ENCODE results near the gene EEF1A2.

The EEF1A2 gene

DNA sequence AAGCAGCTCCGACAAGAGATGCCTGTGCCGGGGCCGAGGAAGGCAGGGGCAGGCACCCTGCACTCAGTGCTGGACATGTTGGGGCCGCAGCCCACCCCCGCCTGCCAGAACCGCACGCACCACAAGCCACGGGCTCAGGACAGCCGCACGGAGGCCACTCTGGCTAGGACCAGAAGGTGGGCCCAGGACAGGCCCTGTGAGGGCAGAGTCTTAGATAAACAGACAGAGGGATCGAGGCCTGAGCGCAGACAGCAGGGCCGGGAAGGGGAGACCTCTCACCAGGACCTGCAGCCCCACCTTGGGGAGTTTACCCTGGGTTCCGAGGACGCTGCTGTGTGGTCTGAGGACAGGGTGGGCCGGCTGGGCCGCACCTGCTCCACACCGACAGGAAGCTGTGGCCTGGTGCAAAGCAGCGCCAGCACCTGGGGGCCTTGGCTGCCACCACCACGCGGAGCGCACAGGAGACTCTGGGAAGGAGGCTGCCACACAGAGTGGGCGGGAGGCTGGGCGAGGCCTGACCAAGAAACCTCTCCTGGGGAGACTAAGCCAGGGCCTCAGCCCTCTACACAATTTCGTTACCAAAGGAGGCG, 58.4 kb downstream of the EEF1A2 start:
- Histone ChIP-seq H3K79me2 (ENCODE audit: low read length) (no peaks in the 10 kb centered on the region), H3K4me2 (ENCODE audit: low read depth, low read length) (no peak overlapping the region), H3K36me3 (replicated peaks; ENCODE audit: insufficient read depth, low read length) (no peaks in the 10 kb centered on the region), H3K4me3 (ENCODE audit: low read length) (no peak overlapping the region), H3F3A (ENCODE audit: insufficient read depth, low read length) (no peaks in the 10 kb centered on the region), H3K27me3 (replicated peaks; ENCODE audit: insufficient read depth, low read length) (peaks cover 81% of the 10 kb centered on the region), H3K9me2 (replicated peaks; ENCODE audit: insufficient read depth, low read length) (no peaks in the 10 kb centered on the region), H3K4me1 (ENCODE audit: low read length) (no peaks in the 10 kb centered on the region), H3K9ac (ENCODE audit: low read length) (no peak overlapping the region), H2AFZ (ENCODE audit: low read length) (no peak overlapping the region), H4K20me1 (ENCODE audit: insufficient read depth, low read length) (no peaks in the 10 kb centered on the region), H3K27ac (ENCODE audit: low read length) (no peak overlapping the region), H3K9me3 (replicated peaks; ENCODE audit: insufficient read depth, low read length) (no peaks in the 10 kb centered on the region)
- DNase-seq, result no peak
- TF ChIP-seq, protein P1, sequence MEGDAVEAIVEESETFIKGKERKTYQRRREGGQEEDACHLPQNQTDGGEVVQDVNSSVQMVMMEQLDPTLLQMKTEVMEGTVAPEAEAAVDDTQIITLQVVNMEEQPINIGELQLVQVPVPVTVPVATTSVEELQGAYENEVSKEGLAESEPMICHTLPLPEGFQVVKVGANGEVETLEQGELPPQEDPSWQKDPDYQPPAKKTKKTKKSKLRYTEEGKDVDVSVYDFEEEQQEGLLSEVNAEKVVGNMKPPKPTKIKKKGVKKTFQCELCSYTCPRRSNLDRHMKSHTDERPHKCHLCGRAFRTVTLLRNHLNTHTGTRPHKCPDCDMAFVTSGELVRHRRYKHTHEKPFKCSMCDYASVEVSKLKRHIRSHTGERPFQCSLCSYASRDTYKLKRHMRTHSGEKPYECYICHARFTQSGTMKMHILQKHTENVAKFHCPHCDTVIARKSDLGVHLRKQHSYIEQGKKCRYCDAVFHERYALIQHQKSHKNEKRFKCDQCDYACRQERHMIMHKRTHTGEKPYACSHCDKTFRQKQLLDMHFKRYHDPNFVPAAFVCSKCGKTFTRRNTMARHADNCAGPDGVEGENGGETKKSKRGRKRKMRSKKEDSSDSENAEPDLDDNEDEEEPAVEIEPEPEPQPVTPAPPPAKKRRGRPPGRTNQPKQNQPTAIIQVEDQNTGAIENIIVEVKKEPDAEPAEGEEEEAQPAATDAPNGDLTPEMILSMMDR (IDR thresholded peaks at IDR 0.05; ENCODE audit: low read length), result no peak
- TF ChIP-seq EZH2 (optimal IDR thresholded peaks at IDR 0.05; ENCODE audit: low read depth, low read length) (no peak), EZH2phosphoT487 (IDR thresholded peaks at IDR 0.05; ENCODE audit: low read length) (no peak)

DNA sequence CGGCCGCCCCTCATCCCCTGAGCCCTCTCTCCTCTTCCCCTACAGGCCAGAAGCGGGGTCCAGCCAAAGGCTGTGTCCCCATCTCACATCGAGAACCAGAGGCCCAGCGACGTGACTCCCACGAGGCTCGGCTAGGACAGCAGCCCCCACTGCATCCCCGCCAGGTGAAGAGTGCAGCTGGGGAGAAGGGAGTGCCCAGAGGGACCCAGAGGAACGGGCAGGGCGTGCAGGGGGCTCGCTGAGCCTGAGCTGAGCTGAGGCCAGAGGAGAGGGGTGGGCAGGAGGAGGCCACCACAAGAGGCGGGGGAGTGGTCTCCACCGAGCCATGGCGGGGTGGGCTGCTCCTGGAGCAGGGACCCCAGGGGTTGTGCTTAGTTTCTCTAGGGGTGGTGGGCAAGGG, 59.0 kb downstream of the EEF1A2 start:
- no peaks in the 10 kb centered on the region for H3K9me3 ChIP-seq (replicated peaks; ENCODE audit: insufficient read depth, low read length)
- H3K4me1 ChIP-seq (ENCODE audit: low read length), result no peaks in the 10 kb centered on the region
- H3K4me2 ChIP-seq (ENCODE audit: low read depth, low read length), result no peak overlapping the region
- no peak for TF ChIP-seq EZH2phosphoT487 (IDR thresholded peaks at IDR 0.05; ENCODE audit: low read length)
- TF ChIP-seq, protein P1 (IDR thresholded peaks at IDR 0.05; ENCODE audit: low read length), result no peak
- TF ChIP-seq EZH2 (optimal IDR thresholded peaks at IDR 0.05; ENCODE audit: low read depth, low read length), result no peak
- H3K27ac ChIP-seq (ENCODE audit: low read length), result no peak overlapping the region
- no peaks in the 10 kb centered on the region for H3K79me2 ChIP-seq (ENCODE audit: low read length)
- peaks cover 81% of the 10 kb centered on the region for H3K27me3 ChIP-seq (replicated peaks; ENCODE audit: insufficient read depth, low read length)
- DNase-seq, result no peak
- H2AFZ ChIP-seq (ENCODE audit: low read length), result no peak overlapping the region
- no peak overlapping the region for H3K4me3 ChIP-seq (ENCODE audit: low read length)
- H3K9me2 ChIP-seq (replicated peaks; ENCODE audit: insufficient read depth, low read length), result no peaks in the 10 kb centered on the region
- H3K9ac ChIP-seq (ENCODE audit: low read length), result no peak overlapping the region
- no peaks in the 10 kb centered on the region for H4K20me1 ChIP-seq (ENCODE audit: insufficient read depth, low read length)
- no peaks in the 10 kb centered on the region for H3F3A ChIP-seq (ENCODE audit: insufficient read depth, low read length)
- H3K36me3 ChIP-seq (replicated peaks; ENCODE audit: insufficient read depth, low read length), result no peaks in the 10 kb centered on the region

DNA sequence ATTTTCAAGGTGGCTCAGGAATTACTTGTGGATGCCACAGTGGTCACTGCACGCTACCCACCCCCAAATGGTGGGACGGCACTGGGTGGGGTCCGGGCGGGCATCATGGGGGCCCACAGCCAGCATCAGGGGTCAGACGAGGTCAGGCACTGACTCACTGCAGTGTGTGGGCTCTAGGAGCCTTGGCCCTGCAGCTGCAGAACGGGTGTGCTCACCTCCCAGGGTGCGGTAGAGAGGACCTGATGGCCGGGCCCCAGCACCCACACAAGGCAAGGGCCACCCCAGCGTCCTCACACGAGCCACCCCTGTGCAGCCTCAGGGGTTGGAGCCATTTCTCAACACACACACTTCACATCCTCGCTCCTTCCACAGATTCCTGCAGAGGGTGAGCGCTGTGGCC, 60.8 kb downstream of the EEF1A2 start:
- Histone ChIP-seq H2AFZ (ENCODE audit: low read length) (no peak overlapping the region), H3K27ac (ENCODE audit: low read length) (no peak overlapping the region), H3K79me2 (ENCODE audit: low read length) (no peaks in the 10 kb centered on the region), H3K4me3 (ENCODE audit: low read length) (no peak overlapping the region), H4K20me1 (ENCODE audit: insufficient read depth, low read length) (no peaks in the 10 kb centered on the region), H3F3A (ENCODE audit: insufficient read depth, low read length) (no peaks in the 10 kb centered on the region), H3K9me2 (replicated peaks; ENCODE audit: insufficient read depth, low read length) (no peaks in the 10 kb centered on the region), H3K4me1 (ENCODE audit: low read length) (no peaks in the 10 kb centered on the region), H3K36me3 (replicated peaks; ENCODE audit: insufficient read depth, low read length) (no peaks in the 10 kb centered on the region), H3K27me3 (replicated peaks; ENCODE audit: insufficient read depth, low read length) (peaks cover 79% of the 10 kb centered on the region), H3K9me3 (replicated peaks; ENCODE audit: insufficient read depth, low read length) (no peaks in the 10 kb centered on the region), H3K9ac (ENCODE audit: low read length) (no peak overlapping the region), H3K4me2 (ENCODE audit: low read depth, low read length) (no peak overlapping the region)
- TF ChIP-seq EZH2 (optimal IDR thresholded peaks at IDR 0.05; ENCODE audit: low read depth, low read length), result no peak
- TF ChIP-seq EZH2phosphoT487 (IDR thresholded peaks at IDR 0.05; ENCODE audit: low read length), result no peak
- TF ChIP-seq, protein P1 (IDR thresholded peaks at IDR 0.05; ENCODE audit: low read length), result no peak
- no peak for DNase-seq

All from MM.1S (cell line).